Right lobe of liver (tissue), 4 donors: ENCODE measurements around the gene MEG3.

Source experiments
- CTCF ChIP-seq, 4 donors: fragments of 200-600 bp in 3 of 4; fragments of 450-650 bp in 1 of 4; IDR thresholded peaks; one replicate each; pipeline versions ENCODE4 v1.5.1 to v1.8.0; 2016 to 2022; ENCODE audit warnings: antibody characterized with exemption in 4 of 4, mild to moderate bottlenecking in 2 of 4
- POLR2A ChIP-seq: fragments of 450-650 bp; IDR thresholded peaks from one replicate; pipeline ENCODE4 v1.6.1; 2017; ENCODE audit warnings: antibody characterized with exemption, mild to moderate bottlenecking
- donor health status: DM: no; HTN: no; CAD: no.
- donor health status: DM: no; HTN: no; CAD: no.
- donor health status: DM: no; HTN: yes; CAD: no.

GRCh38 chr14:100836941-100837804, 11.3 kb downstream of the MEG3 start:
- TF ChIP-seq CTCF (IDR thresholded peaks at IDR 0.05) (no peak), POLR2A (no peak)
